Progenitor cell of endocrine pancreas (in vitro differentiated cells): ENCODE results near the gene DMRTC1B. TPM values are rescaled to one million over a fixed set of nuclear protein-coding genes. Genes with fewer than 3 reads are reported as not detected.
"Not testable (repeated sequence)": the region's sequence is repeated elsewhere in the genome, so short reads cannot be mapped to it uniquely, and the experiment has no call there.

Experiments
- DNase-seq: peaks from one replicate; pipeline ENCODE4 v3.0.0; 2021; ENCODE audit warnings: low spot score; ENCODE audit not compliant: unreplicated experiment
- H3K27ac Mint-ChIP-seq: 2 replicates; pipeline ENCODE4 v1.8.0; 2021; ENCODE audit warnings: mild to moderate bottlenecking, moderate library complexity, mixed read lengths
- H3K27me3 Mint-ChIP-seq: 2 replicates; pipeline ENCODE4 v1.8.0; 2021; ENCODE audit warnings: mixed read lengths
- H3K36me3 Mint-ChIP-seq: 2 replicates; pipeline ENCODE4 v1.8.0; 2022; ENCODE audit warnings: mixed read lengths; ENCODE audit not compliant: insufficient read depth
- H3K4me1 Mint-ChIP-seq: 2 replicates; pipeline ENCODE4 v1.8.0; 2021; ENCODE audit warnings: low read depth, mixed read lengths
- H3K4me3 Mint-ChIP-seq: 2 replicates; pipeline ENCODE4 v1.8.0; 2021; ENCODE audit warnings: low read depth, mild to moderate bottlenecking, moderate library complexity, mixed read lengths
- H3K9me3 Mint-ChIP-seq: 2 replicates; pipeline ENCODE4 v1.8.0; 2021; ENCODE audit warnings: low read depth, mixed read lengths
- long read RNA-seq: library from polyadenylated mRNA; unstranded; transcript quantifications from one replicate; pipeline ENCODE4 v2.0.0, GENCODE V29; 2020
- total RNA-seq: library from RNA; stranded (reverse); gene quantifications from 2 replicates; pipeline ENCODE4 v1.2.1, GENCODE V29; 2021
- TF ChIP-seq, protein P1 (sequence below): fragments of 200-600 bp; sonication (generic); IDR thresholded peaks from one replicate; pipeline ENCODE4 v1.5.0; 2021; ENCODE audit warnings: antibody characterized with exemption, mild to moderate bottlenecking; ENCODE audit not compliant: unreplicated experiment

DMRTC1B gene, protein sequence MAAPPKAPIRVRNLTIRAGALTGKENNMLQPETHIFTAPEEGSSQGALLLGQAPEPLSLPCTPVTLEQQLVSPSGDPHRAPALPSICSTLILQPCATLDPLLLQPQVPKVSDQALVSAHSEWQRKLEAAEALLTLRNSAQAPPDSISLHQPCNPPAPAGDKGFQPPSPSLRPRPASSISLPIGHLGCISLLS
- 6.3 and 8.1 TPM in 2 replicates for total RNA-seq
- long read RNA-seq, partial matches to known transcripts, result 0 of 1 reads
- long read RNA-seq, other reads (novel, unspliced or antisense), result 1 of 1 reads

DNA sequence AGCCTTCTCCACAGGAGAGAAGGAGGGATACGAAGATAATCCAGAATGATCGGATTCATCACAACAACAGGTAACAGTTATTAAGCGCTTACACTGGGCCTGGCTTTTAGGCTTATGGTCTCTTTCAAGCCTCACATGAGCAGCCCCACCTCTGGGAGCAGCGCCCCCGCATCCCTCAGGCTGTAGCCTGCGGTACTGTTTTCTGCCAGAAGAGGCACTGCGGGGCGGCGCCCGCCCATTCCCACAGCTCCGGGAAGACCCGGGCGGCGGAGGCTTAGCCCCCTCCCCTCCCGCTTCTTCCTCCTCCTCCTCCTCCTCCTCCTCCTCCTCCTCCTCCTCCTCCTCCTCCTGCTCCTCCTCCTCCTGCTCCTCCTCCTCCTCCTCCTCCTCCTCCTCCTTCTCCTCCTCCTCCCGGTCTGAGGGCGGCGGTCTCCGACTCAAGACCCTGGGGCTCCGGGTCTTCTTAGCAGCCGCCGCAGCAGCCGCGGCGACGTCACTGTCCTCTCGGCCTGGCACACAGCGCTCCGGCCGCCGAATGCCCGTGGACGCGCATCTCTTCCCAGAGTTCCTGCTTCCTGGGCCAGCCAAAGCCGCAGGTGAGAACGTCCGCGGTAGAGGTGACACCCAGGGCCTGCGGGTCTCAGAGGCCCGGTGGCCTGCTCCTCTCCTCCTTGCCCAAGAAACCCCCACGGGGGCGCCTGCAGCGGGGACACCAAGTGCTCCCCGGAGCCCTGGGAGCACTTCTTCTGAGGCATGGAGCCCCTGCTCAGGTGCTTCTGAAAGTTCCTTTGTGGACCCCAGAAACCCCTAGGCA lies at the start of gene DMRTC1B:
Gene DMRTC1B (plus strand): TSS at position 238 of the 814 bp plus-strand sequence. CDS start 68,246 bp downstream, outside the sequence.
- DNase-seq, H3K4me3 Mint-ChIP-seq, H3K27me3 Mint-ChIP-seq, H3K27ac Mint-ChIP-seq, H3K36me3 Mint-ChIP-seq, H3K4me1 Mint-ChIP-seq, H3K9me3 Mint-ChIP-seq: not testable (repeated sequence)

DNA sequence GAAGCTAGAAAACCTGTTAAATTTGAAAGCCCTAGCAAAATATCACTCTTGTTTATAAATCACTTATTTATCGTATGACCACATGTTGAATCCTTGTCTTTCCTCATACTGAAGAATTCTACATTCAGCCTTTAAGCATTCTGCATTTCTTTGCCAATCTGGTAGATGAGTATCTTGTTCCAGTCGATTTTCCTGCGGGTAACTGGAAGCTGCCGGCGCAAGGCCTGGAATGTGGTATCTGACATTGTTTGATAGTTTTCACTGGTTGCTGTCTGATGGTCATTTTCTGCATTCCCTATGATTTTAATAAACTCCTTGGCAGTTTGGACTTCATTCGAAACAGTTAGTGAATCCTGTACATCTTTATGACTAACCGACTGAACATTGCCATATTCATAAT lies 48.8 kb upstream of the DMRTC1B start:
- DNase-seq, result no peak
- H3K4me1 Mint-ChIP-seq, result no peaks in the 10 kb centered on the region
- H3K27ac Mint-ChIP-seq, result no peak overlapping the region
- TF ChIP-seq, protein P1, sequence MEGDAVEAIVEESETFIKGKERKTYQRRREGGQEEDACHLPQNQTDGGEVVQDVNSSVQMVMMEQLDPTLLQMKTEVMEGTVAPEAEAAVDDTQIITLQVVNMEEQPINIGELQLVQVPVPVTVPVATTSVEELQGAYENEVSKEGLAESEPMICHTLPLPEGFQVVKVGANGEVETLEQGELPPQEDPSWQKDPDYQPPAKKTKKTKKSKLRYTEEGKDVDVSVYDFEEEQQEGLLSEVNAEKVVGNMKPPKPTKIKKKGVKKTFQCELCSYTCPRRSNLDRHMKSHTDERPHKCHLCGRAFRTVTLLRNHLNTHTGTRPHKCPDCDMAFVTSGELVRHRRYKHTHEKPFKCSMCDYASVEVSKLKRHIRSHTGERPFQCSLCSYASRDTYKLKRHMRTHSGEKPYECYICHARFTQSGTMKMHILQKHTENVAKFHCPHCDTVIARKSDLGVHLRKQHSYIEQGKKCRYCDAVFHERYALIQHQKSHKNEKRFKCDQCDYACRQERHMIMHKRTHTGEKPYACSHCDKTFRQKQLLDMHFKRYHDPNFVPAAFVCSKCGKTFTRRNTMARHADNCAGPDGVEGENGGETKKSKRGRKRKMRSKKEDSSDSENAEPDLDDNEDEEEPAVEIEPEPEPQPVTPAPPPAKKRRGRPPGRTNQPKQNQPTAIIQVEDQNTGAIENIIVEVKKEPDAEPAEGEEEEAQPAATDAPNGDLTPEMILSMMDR, result no peak
- H3K4me3 Mint-ChIP-seq, result no peak overlapping the region
- peaks cover 5% of the 10 kb centered on the region for H3K27me3 Mint-ChIP-seq
- no peaks in the 10 kb centered on the region for H3K36me3 Mint-ChIP-seq
- peaks cover 15% of the 10 kb centered on the region for H3K9me3 Mint-ChIP-seq

- H3K4me3 Mint-ChIP-seq, H3K4me1 Mint-ChIP-seq, H3K27ac Mint-ChIP-seq, H3K36me3 Mint-ChIP-seq, DNase-seq: not testable (repeated sequence)
- Mint-ChIP-seq H3K9me3 (peaks cover 43% of the 10 kb centered on the region), H3K27me3 (peaks cover 14% of the 10 kb centered on the region)
These were observed 43.1 kb upstream of the DMRTC1B start for GRCh38 chrX:72733636-72734035.

GRCh38 chrX:72735561-72735960 lies 41.1 kb upstream of the DMRTC1B start:
- no peak overlapping the region for H3K27ac Mint-ChIP-seq
- peaks cover 2% of the 10 kb centered on the region for H3K4me1 Mint-ChIP-seq

GRCh38 chrX:72745546-72745945 lies 31.1 kb upstream of the DMRTC1B start:
- not testable (repeated sequence) for H3K9me3 Mint-ChIP-seq, H3K27me3 Mint-ChIP-seq, H3K4me3 Mint-ChIP-seq, H3K4me1 Mint-ChIP-seq, DNase-seq, H3K36me3 Mint-ChIP-seq, H3K27ac Mint-ChIP-seq

More at GRCh38 chrX:72735561-72735960, 41.1 kb upstream of the DMRTC1B start:
- Mint-ChIP-seq H3K9me3 (peaks cover 45% of the 10 kb centered on the region), H3K27me3 (peaks cover 14% of the 10 kb centered on the region), H3K4me3 (no peak overlapping the region), H3K36me3 (no peaks in the 10 kb centered on the region)
- TF ChIP-seq, protein P1, result no peak
- no peak for DNase-seq

GRCh38 chrX:72748545-72748944 lies 28.1 kb upstream of the DMRTC1B start:
- not testable (repeated sequence) for H3K36me3 Mint-ChIP-seq, H3K4me1 Mint-ChIP-seq, H3K27me3 Mint-ChIP-seq, H3K27ac Mint-ChIP-seq, H3K9me3 Mint-ChIP-seq, H3K4me3 Mint-ChIP-seq, DNase-seq

GRCh38 chrX:72760454-72760853 lies 16.2 kb upstream of the DMRTC1B start:
- H3K4me3 Mint-ChIP-seq, DNase-seq, H3K36me3 Mint-ChIP-seq, H3K27ac Mint-ChIP-seq, H3K9me3 Mint-ChIP-seq, H3K4me1 Mint-ChIP-seq, H3K27me3 Mint-ChIP-seq: not testable (repeated sequence)

GRCh38 chrX:72777467-72777790 lies 739 bp downstream of the DMRTC1B start:
- not testable (repeated sequence) for DNase-seq, H3K4me1 Mint-ChIP-seq, H3K36me3 Mint-ChIP-seq, H3K27ac Mint-ChIP-seq, H3K27me3 Mint-ChIP-seq, H3K4me3 Mint-ChIP-seq, H3K9me3 Mint-ChIP-seq

GRCh38 chrX:72778146-72778545 lies 1.5 kb downstream of the DMRTC1B start:
- H3K4me1 Mint-ChIP-seq, H3K9me3 Mint-ChIP-seq, H3K36me3 Mint-ChIP-seq, H3K27me3 Mint-ChIP-seq, H3K4me3 Mint-ChIP-seq, H3K27ac Mint-ChIP-seq, DNase-seq: not testable (repeated sequence)

DNA sequence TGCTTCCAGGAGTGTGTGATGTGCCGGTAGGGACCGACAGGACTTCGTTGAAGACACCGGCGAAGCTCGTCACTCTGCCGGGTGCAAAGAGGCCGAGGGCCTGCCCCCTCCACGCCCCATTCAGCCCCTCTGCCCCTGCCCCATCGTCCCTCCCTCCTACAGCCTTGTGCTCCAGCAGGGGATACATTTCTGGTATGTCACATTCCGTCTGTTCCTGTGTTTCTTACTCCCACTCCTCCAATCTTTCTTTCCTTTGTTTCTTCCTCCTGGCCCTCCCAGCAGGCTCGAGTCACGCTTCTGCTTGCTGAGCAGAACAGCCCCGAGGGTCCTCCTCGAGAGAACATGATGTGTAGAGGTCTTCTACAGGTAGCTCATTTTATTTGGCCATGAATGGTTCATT lies 5.9 kb downstream of the DMRTC1B start, which contains the start of gene FAM236B:
Gene FAM236B (minus strand): TSS at position 101 of the 400 bp plus-strand sequence. CDS start 100 bp downstream, at position 1.
- H3K27me3 Mint-ChIP-seq, H3K9me3 Mint-ChIP-seq, DNase-seq, H3K4me1 Mint-ChIP-seq, H3K4me3 Mint-ChIP-seq, H3K27ac Mint-ChIP-seq, H3K36me3 Mint-ChIP-seq: not testable (repeated sequence)

GRCh38 chrX:72783365-72783936 lies 6.8 kb downstream of the DMRTC1B start:
- H3K4me3 Mint-ChIP-seq, H3K4me1 Mint-ChIP-seq: not testable (repeated sequence)

More at GRCh38 chrX:72783365-72783936, 6.8 kb downstream of the DMRTC1B start:
- DNase-seq, H3K36me3 Mint-ChIP-seq, H3K9me3 Mint-ChIP-seq, H3K27ac Mint-ChIP-seq, H3K27me3 Mint-ChIP-seq: not testable (repeated sequence)
